ENCODE data around the gene MCEMP1.

MCEMP1 gene

DNA sequence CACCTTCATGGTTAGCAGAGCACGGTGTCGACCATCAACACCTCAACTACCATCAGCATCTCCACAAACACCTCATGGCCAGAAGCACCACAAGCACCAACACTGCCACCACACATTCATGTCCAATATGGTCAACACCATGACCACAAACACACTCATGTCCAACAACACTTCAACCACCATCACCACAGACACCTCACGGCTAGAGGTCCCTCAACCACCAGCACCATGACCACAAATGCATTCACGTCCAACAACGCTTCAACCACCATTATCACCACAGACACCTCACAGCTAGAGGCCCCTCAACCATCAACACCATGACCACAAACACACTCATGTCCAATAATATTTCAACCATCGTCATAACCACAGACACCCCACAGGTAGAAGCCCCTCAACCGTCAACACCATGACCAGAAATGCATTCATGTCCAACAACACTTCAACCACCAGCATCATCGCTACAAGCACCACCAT is 13.9 kb downstream of the MCEMP1 start:
- Histone ChIP-seq H3K4me1 (ENCODE audit: control insufficient read depth in 1 of 2, insufficient read depth in 1 of 2, low read depth in 1 of 2, low read length in 1 of 2) (peaks cover 0 to 4% of the 10 kb centered on the region in 2 experiments), H3K27ac (no peak overlapping the region), H3K36me3 (peaks cover 2% of the 10 kb centered on the region), H3K9me3 (no peaks in the 10 kb centered on the region), H3K27me3 (peaks cover 5% of the 10 kb centered on the region), H3K4me3 (ENCODE audit: low read depth in 1 of 2, low read length in 1 of 2) (no peak overlapping the region)
- no peak for TF ChIP-seq CTCF (IDR thresholded peaks at IDR 0.05)

DNA sequence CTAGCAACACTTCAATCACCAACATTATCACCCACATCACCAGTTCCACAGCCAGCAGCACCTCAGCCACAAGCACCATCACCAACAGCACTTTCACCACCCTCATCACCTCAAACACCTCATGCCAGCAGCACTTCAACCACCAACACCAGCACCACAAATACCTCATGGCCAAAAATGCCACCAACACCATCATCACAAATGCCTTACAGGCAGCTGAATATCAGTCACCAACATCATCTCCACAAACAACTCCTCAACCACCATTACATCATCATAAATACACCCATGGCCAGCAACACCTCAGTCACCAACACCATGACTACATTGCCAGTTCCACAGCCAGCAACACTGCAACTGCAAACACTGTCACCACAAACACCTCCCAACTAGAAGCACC is 14.6 kb downstream of the MCEMP1 start:
- peaks cover 5% of the 10 kb centered on the region for H3K27me3 ChIP-seq
- no peak overlapping the region for H3K27ac ChIP-seq
- TF ChIP-seq CTCF (IDR thresholded peaks at IDR 0.05): no peak
- no peaks in the 10 kb centered on the region for H3K36me3 ChIP-seq
- H3K9me3 ChIP-seq: no peaks in the 10 kb centered on the region
- no peak overlapping the region for H3K4me3 ChIP-seq (ENCODE audit: low read depth in 1 of 2, low read length in 1 of 2)
- peaks cover 0 to 4% of the 10 kb centered on the region in 2 experiments for H3K4me1 ChIP-seq (ENCODE audit: control insufficient read depth in 1 of 2, insufficient read depth in 1 of 2, low read depth in 1 of 2, low read length in 1 of 2)

DNA sequence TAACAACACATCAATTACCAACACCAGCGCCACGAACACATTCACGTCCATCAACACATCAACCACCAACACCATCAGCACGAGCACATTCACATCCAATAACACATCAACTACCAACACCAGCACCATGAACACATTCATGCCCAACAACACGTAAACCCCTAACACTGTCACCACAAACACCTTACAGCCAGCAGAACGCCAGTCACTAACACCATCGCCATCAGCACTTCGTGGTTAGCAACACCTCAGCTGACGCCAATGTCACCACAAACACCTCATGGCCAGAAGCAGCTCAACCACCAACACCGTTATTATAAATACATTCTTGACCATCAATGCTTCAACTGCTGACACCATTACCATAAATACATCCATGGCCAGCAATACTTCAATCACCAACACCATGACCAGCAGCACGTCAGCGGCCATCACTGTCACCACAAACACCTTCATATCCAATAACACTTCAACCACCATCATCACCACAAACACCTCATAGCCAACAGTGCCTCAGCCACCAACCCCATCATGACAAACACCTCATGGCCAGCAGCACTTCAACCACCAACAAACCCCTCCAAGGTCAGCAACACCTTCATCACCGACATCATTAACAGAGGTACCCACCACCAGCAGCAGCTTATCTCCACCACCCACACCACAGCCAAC is 15.7 kb downstream of the MCEMP1 start:
- TF ChIP-seq CTCF (IDR thresholded peaks at IDR 0.05): no peak
- Histone ChIP-seq H3K27ac (no peak overlapping the region), H3K27me3 (peaks cover 5% of the 10 kb centered on the region), H3K4me3 (ENCODE audit: low read depth in 1 of 2, low read length in 1 of 2) (no peak overlapping the region), H3K4me1 (ENCODE audit: control insufficient read depth in 1 of 2, insufficient read depth in 1 of 2, low read depth in 1 of 2, low read length in 1 of 2) (peaks cover 0 to 4% of the 10 kb centered on the region in 2 experiments), H3K9me3 (no peaks in the 10 kb centered on the region), H3K36me3 (no peaks in the 10 kb centered on the region)

DNA sequence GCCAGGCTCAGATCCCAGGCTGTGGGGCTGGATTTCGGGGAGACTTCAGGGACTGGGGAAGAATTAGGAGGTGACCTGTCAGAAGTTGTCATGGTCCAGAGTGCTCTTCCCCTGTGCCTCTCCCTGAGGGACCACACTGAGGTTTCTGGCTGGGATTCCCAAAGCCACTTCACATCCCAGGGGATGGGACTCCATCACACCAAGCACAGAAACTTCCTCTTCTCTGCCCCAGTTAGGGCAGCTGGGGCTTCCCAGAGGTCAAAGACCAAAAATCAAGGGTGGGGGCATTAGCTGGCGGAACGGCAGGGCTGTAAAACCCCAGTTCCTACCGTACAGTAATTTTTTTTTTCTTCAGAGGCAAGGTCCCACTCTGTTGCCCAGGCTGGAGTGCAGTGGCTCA is 17.6 kb downstream of the MCEMP1 start:
- no peak for TF ChIP-seq CTCF (IDR thresholded peaks at IDR 0.05)
- Histone ChIP-seq H3K27ac (no peak overlapping the region), H3K36me3 (no peaks in the 10 kb centered on the region), H3K9me3 (no peaks in the 10 kb centered on the region), H3K4me1 (ENCODE audit: control insufficient read depth in 1 of 2, insufficient read depth in 1 of 2, low read depth in 1 of 2, low read length in 1 of 2) (no peaks in the 10 kb centered on the region), H3K4me3 (ENCODE audit: low read depth in 1 of 2, low read length in 1 of 2) (no peak overlapping the region), H3K27me3 (peaks cover 12% of the 10 kb centered on the region)

- no peaks in the 10 kb centered on the region for H3K4me1 ChIP-seq (ENCODE audit: control insufficient read depth in 1 of 2, insufficient read depth in 1 of 2, low read depth in 1 of 2, low read length in 1 of 2)
Observed at GRCh38 chr19:7697721-7698287, 20.9 kb downstream of the MCEMP1 start.

More at GRCh38 chr19:7697721-7698287, 20.9 kb downstream of the MCEMP1 start:
- H3K27me3 ChIP-seq: peaks cover 12% of the 10 kb centered on the region
- H3K27ac ChIP-seq: no peak overlapping the region
- TF ChIP-seq CTCF (IDR thresholded peaks at IDR 0.05): no peak
- no peaks in the 10 kb centered on the region for H3K36me3 ChIP-seq
- H3K4me3 ChIP-seq (ENCODE audit: low read depth in 1 of 2, low read length in 1 of 2): no peak overlapping the region
- H3K9me3 ChIP-seq: no peaks in the 10 kb centered on the region

Data from neutrophil (primary cell).